Measurements from ENCODE around the gene TBC1D14.
"Not testable (repeated sequence)": the region's sequence is repeated elsewhere in the genome, so short reads cannot be mapped to it uniquely, and the experiment has no call there.

The TBC1D14 gene

GRCh38 chr4:6909970-6910339 is 329 bp downstream of the TBC1D14 start:
- peak overlapping the region; percentile 51 for H3K4me3 ChIP-seq (ENCODE audit: low read depth, low read length)

GRCh38 chr4:6910340-6910959 is 824 bp downstream of the TBC1D14 start:
- H3K4me3 ChIP-seq (ENCODE audit: low read depth, low read length): peak overlapping the region; percentile 51

DNA sequence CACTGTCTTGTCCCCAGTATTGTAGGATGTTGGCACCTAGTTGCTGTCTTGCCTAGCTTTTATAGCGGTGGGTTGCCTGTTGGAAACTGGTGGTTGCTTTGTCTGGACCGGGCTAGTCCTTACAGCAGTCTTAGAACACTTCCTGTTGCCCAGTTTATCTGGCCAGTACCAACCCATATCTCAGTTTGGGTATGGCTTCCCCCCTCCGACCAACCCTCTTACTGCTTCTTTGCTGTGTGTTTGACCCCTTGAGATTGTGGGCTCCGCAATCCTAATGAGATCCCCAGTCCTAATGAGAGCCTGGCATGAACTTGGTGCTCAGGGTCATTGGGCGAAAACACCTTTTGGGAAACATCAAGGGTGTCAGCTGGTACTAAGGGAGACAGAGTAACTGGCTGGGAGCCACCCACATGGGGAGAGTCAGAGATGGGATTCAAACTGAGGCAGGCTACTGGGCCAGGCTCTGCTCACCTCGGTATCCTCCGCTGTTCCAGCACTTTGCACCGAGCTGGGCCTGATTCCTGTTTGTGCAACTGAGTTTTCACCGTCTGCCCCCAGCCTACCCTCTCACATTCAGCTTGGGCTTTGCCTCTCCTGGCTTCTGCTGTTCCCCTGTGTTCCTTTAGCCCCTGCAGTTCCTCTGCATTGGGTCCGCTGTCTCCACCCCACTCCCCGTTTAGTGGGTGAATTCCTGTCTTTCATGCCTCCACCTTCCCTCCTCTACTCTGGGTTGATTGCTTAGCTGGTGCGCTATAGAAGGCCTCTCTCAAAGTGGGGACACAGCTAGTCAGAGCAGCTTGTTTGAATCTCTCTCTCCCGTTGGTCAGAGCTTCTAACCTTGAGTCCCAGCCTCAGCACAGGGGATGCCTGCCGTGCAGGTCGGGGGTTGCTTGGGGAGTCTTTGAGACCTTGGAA is 1.6 kb downstream of the TBC1D14 start:
- H3K4me3 ChIP-seq (ENCODE audit: low read depth, low read length): no peak overlapping the region

GRCh38 chr4:6911917-6912316 is 2.3 kb downstream of the TBC1D14 start:
- H3K4me3 ChIP-seq (ENCODE audit: low read depth, low read length): not testable (repeated sequence)

DNA sequence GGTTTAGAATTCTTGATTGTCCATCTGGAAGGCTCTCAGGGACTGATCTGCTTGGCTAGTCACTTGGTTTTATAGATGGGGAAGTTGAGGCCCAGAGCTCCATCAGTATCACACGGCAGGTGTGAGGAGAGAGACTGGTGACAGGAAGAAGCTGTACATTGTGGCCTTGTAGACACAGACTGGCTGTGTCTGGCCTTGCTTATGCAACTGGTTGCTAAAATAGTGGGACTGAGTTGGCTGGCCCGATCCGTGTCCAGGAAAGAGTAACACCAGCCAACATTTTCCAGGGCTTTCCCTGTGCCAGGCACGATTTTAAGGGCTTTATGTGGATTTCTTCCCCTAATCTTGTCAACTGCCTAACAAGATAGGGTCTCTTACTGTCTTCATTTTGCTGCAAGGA is 2.8 kb downstream of the TBC1D14 start:
- H3K4me3 ChIP-seq (ENCODE audit: low read depth, low read length): no peak overlapping the region

DNA sequence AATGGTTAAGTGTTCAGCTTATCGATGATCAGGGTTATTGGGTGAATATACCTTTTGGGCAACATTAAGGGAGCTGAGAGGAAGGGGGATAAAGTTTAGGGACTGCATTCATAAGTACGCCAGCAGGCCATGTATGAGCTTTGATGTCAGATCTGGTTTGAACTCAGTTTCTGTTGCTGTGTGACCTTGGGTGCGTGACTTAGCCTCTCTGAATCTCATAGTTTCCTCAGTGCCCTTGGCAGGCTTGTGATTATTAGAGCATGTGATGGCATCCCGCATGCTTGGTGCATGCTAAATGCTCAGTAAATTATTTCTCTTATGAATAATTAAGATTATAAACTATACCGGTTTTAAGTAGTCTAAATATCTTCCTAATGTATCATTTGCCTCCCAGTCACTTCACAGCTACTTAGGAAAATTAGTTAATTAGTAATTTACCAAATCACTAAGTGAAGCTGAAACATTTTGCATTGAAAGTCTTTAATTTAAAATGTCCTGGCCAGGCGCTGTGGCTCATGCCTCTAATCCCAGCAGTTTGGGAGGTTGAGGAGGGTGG is 3.8 kb downstream of the TBC1D14 start:
- H3K4me3 ChIP-seq (ENCODE audit: low read depth, low read length): no peak overlapping the region

DNA sequence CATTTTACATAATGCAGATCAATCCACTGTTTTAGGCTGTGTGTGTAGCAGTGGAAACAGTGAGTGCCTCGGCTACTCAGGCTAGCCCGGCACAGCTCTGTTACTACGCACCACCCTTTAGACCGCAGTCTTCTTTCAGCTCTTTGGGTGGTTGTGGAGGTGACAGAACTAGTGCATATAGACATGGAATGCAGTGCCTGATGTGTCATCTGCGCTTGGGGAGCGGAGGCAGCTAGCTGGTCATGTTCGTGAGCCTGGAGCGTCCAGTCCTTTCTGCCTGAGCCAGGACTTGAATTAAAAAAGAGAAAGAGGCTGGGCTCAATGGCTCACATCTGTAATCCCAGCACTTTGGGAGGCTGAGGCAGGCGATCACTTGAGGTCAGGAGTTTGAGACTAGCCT is 4.8 kb downstream of the TBC1D14 start:
- H3K4me3 ChIP-seq (ENCODE audit: low read depth, low read length): no peak overlapping the region

- H3K4me3 ChIP-seq (ENCODE audit: low read depth, low read length): no peak overlapping the region
These were observed 5.7 kb downstream of the TBC1D14 start for GRCh38 chr4:6915041-6916005.

DNA sequence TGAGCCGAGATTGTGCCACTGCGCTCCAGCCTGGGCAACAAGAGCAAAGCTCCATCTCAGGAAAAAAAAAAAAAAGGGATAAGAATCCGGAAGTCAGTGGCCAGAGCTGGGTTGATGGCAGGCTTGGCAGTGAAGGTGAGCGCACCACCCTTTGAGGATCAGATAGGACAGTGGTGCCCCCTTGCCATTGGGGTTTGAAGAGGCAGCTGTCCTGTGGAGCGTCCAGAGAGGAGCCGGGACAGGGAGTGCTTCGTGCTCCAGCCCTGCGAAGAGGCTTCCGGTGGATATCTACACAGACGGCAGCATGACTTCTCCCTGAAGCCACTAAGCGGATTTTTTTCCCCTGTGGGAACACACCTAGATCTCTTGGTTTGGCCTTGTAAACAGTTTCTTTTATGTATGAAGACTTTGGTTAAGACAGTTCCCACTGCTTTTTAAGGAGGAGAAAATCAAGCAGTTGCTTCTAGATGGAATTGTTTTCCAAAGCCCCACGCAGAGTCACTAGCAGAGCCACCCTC is 6.5 kb downstream of the TBC1D14 start:
- no peak overlapping the region for H3K4me3 ChIP-seq (ENCODE audit: low read depth, low read length)

DNA sequence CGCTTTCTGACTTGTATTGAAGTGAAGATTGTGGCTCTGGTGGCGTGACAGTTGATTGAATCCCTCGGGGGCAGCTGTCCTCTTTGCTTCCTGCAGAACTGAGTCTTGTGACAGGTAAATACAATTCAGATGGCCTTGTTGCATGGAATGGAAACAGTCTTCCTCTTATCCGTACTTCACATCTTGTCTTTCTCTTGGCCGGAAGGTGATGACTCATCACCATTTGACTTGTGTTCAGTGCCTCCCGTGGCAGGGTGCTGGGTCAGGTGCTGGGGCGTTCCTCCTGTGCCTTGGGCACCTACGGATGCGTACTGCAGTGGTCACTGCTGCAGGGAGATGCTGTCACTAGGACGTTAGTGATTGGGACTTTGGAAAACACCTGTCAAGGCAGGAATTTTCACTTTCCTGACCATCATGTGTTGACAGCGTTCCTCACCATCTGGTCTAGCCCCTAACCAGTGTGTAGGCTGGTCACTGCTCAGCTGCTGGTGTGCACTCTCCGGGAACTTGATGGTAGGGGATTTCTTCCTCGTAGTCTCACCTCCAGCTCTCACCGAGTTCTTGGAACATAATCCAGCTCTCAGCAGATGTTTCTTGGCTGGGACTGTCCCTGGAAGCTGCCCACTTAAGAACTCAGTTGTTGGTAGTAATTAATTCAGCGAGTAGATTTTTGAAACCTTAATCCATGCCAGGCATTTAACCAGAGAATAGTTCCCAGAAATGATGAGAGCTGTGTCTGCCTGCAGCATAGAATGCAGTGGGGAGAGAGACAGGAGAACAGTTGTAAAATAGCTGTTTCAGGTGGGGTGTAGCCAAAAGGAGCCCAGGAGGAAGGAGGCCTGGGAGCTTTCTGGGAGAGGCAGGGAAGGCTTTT is 7.2 kb downstream of the TBC1D14 start:
- H3K4me3 ChIP-seq (ENCODE audit: low read depth, low read length): no peak overlapping the region

GRCh38 chr4:6917461-6918271 is 8.0 kb downstream of the TBC1D14 start:
- H3K4me3 ChIP-seq (ENCODE audit: low read depth, low read length): no peak overlapping the region

- no peak overlapping the region for H3K4me3 ChIP-seq (ENCODE audit: low read depth, low read length)
These were observed 8.7 kb downstream of the TBC1D14 start for GRCh38 chr4:6918338-6918737.

GRCh38 chr4:6920171-6920570 is 10.5 kb downstream of the TBC1D14 start:
- H3K4me3 ChIP-seq (ENCODE audit: low read depth, low read length): no peak overlapping the region

GRCh38 chr4:6923507-6923906 is 13.9 kb downstream of the TBC1D14 start:
- H3K4me3 ChIP-seq (ENCODE audit: low read depth, low read length): no peak overlapping the region

- no peak overlapping the region for H3K4me3 ChIP-seq (ENCODE audit: low read depth, low read length)
These were observed 14.7 kb downstream of the TBC1D14 start for GRCh38 chr4:6924361-6924779.

- no peak overlapping the region for H3K4me3 ChIP-seq (ENCODE audit: low read depth, low read length)
These were observed 15.8 kb downstream of the TBC1D14 start for GRCh38 chr4:6925357-6925836.

GRCh38 chr4:6926081-6926480 is 16.5 kb downstream of the TBC1D14 start:
- H3K4me3 ChIP-seq (ENCODE audit: low read depth, low read length): no peak overlapping the region

DNA sequence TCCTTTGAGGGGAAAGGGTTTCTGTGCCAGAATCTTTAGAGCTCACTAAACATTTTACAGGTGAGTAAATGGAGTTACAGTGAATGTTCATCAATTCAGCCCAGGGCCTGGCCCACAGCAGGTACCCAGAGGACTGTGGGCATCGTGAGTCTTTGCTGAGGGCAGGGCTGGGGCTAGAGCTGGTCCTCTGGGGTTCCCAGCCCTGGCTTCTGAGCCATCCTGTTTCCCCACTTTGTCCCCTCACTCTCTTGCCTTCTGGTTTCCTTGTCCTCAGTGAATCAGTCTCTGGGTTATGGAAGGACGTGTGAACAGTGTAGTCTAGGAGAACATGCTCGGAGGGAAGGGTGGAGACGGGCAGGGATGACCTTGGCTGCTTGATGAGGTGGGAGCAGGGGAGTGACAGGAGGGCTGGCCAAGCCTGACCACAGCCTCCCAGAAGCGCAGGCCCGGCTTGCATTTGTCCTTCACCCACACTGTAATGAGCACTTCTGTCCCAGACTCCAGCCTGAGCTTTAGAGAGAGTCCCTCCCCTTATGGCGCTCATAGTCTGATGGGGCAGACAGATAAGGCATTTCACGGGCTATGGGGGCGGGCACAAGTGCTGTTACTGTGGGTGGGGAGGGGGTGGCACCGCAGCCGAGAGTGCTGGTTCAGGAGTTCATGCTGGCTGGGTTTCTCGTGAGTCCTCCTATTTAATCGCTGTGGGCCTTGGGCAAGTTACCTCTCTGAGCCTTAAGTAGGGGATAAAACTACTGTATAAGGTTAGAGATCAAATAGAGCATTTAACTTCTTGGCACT is 17.3 kb downstream of the TBC1D14 start:
- no peak overlapping the region for H3K4me3 ChIP-seq (ENCODE audit: low read depth, low read length)
